HT1080 (cell line): ENCODE measurements around the gene EIF4B. TPM values are rescaled to one million over a fixed set of nuclear protein-coding genes. Genes with fewer than 3 reads are reported as not detected.
"Not testable (repeated sequence)": the region's sequence is repeated elsewhere in the genome, so short reads cannot be mapped to it uniquely, and the experiment has no call there.

ENCODE experiments used
- DNase-seq: peaks from one replicate; pipeline ENCODE4 v3.0.0-alpha.2; 2015; ENCODE audit warnings: low read depth
- polyA plus RNA-seq, 2 experiments: library from polyadenylated mRNA; depleted of rRNA; stranded (reverse); fragments of >200 nt; gene quantifications; 2 replicates each; pipeline ENCODE4 v1.2.3, GENCODE V29; 2015
- total RNA-seq: library from RNA; depleted of rRNA; stranded (reverse); fragments of >200 nt; shearing (Covaris generic); gene quantifications from 2 replicates; pipeline ENCODE4 v1.2.3, GENCODE V29; 2014; rRNA removed

Gene EIF4B, protein sequence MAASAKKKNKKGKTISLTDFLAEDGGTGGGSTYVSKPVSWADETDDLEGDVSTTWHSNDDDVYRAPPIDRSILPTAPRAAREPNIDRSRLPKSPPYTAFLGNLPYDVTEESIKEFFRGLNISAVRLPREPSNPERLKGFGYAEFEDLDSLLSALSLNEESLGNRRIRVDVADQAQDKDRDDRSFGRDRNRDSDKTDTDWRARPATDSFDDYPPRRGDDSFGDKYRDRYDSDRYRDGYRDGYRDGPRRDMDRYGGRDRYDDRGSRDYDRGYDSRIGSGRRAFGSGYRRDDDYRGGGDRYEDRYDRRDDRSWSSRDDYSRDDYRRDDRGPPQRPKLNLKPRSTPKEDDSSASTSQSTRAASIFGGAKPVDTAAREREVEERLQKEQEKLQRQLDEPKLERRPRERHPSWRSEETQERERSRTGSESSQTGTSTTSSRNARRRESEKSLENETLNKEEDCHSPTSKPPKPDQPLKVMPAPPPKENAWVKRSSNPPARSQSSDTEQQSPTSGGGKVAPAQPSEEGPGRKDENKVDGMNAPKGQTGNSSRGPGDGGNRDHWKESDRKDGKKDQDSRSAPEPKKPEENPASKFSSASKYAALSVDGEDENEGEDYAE
- 563 and 574 TPM in 2 replicates for total RNA-seq
- 388 and 515 TPM in 2 replicates for polyA plus RNA-seq (2015; cell fraction: cytosol; rRNA removed)
- polyA plus RNA-seq (2015; cell fraction: nucleus; rRNA removed), result 236 and 286 TPM in 2 replicates

DNA sequence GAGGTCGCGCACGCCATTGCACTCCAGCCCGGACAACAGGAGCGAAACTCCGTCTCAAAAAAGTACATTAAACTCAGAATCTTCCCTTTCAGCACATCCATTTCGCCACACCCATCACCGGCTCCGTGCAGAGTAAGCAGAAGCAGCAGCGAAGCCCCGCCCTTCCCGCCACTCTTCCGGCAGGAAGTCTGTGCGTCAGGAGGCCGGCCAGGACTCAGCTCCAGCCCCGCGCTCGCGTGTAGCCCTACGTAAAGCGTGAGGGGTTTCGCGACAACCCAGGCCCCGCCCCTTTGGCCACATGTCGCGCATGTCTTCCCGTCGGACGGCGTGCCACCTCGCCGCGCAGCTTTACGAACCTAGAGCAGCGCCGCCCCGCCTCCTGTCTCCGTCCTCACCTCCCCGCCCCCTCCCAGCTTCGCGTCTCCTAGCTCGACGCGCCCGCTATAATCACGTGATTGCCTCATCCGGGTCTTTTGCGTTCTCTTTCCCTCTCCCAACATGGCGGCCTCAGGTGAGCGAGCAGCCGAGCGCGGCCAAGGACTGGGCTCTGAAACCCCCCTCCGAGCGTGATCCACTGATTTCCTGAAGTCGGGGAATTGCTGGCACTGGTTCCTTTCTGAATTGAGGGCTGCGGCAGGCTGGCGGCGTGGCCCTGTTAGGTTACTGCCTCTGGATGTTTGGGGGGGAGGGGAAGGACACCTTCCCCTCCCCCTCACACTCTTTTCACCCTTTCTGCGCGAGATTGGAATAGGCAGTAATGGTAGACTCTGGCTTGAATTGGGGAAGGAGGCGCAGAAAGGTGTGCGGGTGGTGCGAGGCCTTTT lies at the start of gene EIF4B:
Gene EIF4B (plus strand): TSS at position 471 of the 824 bp plus-strand sequence. CDS start 28 bp downstream, at position 499.
- DNase-seq, result peak; percentile 99

DNA sequence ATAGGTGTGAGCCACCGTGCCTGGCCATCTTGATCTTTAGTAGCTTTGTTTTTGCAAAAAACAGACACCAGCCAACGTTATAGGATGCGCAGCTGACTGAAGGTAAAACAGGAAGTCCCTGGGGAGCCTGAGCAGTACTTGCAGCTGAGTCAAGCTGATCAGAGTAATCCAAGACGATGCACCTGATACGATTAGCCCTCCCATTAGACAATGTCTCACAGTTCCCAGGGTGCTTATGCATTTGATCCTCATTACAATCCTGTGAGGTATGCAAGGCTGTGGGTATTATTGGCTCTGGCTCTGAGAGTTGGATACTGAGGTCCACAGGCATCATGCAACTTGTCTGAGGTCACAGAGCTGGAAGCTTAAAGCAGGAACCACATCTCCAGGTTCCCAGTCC lies 49.3 kb upstream of the EIF4B start:
- peak; percentile 67 for DNase-seq

DNA sequence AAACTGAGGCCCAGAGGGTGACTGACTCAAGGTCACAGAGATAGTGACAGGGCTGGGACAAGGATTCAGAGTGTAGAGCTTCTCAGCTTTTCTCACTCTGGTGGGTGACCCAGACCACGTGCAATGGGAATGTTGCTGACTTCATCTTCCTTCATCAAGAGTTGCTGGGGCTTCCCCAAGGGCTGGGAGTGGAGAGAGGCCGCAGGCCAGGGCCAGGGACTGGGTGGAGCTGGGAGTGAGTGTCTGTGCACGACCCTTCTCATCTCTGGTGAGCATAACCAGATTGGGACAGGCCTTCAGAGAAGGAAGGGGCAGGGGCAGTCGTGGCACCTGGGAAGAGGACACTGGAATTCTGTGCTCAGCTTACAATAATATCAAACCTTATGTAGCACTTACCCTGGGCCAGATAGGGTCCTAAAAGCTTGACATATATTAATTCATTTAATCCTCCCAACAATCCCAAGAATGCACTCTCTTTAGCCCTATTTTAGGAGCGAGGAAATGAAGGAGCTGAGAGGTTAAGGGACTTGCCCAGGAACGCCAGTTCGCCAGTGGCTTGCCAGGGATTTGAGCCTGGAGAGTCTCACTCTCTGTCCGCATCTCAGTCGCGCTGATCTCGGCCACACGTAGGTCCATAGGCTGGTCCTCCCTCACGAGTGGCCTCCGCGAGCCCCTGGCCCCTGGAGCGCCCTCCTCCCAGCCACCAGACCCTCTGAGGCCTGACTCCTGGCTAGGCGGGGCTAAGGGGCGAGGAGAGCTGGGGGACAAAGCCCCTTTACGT lies 41.5 kb upstream of the EIF4B start:
- DNase-seq, result no peak

DNA sequence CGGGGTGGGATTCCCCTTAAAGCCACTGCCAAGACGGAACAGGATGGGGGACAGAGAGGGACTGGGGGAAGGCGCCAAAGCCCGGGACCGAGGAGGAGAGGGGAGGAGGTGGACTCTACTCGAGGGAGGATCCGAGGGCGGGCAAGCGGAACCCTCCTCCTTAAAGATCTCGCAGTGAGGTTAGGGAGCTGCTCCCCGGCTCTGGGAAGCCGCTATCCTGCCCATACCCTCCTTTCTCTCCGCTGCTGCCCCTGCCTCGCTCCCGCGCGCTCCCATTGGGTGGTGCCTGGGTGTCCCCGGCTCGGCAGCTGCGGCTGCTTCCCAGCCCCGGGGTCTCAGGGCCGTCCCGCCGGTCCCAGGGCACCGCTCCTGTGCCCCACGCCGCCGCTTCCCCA lies 40.9 kb upstream of the EIF4B start:
- no peak for DNase-seq

DNA sequence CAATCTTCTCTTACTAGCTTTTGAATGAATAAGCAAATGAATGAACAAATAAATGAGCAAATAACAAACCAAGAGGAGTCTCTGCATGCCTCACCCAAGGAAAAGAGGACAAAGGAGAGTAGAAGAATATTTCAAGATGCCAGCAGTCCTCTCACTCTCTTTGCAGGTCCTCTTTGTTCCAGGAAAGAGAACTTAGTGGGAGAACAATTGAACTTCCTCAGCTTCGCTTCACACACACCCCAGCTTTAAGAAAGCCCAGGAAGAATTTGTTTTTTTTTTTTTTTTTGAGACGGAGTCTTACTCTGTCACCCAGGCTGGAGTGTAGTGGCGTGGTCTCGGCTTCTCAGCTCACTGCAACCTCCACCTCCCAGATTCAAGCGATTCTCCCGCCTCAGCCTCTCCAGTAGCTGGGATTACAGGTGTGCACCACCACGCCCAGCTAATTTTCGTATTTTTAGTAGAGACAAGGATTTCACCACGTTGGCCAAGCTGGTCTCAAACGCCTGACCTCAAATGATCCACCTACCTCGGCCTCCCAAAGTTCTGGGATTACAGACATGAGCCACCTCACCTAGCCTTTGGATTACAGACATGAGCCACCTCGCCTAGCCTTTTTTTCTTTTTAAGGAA lies 37.0 kb upstream of the EIF4B start:
- DNase-seq, result no peak

DNA sequence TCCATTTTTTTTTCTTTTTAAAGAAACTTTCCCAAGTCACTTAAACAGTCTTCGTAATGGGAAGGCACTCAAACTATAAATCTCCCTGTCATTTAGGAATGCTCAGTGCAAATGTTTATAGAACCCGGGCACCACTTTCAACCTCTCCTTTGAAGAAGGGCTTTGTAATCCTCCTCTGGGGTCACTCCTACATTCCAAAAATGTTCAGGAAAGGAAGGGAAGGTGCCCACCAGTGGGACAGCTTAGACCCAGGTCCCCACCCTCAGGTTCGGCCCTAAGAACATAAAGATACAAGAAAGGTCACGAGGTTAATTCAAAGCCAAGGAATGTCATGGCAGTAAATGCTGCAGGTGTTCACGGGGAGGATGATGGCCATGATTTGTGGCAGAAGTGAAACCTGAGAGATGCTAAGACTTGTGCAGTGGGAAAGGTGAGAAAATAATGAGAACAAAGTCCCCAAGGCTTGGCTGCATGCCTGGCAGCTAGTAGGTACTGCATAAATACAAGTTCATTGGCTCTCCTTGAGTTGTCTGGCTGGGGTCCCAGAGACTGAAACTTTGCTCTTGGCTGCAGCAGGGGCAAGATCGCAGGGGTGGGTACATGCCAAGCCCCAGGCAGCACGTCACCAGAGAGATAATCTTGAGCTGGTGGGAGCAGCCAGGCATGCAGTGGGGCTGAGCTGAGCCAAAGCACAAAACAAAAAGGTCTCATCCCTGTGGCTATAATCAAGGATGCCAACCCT lies 36.3 kb upstream of the EIF4B start:
- no peak for DNase-seq

DNA sequence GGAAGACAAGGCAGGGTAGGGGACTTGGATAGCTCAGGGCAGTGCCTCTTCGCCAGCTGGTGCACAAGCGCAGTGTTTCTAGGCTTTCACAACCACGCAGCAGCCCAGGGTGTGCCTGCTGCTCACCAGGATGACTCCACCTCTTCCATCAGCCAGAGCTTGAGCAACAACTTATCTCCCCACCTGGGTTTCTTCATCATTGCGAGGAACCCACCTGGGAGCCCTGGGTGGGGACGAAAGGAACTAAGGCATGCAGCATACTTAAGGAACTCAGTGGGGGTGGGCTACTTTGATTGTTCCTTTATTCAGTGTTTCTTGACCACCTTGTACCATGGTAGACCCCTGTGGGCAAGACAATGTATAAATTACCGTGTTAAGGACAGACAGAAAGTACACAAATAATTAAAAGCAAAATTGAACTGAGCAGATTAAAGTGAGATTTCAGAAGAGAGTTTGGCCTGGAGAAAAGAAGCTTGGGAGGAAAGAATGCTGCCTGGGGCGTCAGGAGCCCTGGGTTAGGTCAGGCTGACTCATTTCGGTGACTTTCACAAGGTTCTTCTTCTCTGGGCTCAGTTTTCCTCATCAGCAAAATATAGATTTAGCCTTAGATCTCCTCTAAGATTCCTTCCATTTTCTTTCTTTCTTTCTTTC lies 34.5 kb upstream of the EIF4B start:
- DNase-seq, result peak; percentile 64

DNA sequence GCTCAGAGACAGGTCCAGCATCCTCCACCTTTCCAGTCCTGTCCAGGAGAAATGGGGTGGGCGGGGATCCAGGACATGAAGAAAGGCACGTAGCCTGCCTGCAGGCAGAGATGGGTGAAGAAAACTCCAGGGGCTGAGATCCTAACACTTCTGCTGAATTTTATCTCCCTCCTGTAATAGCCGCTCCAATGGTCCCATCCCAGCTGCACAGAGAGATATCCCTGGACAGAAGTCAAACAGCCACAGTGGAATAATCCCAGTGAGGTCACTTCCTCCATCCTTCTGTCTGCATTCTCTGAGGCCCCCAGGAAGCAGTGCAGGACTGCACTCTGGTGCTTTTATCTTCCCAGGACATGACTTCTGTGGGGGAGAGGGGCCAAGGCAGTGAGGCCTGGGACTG lies 31.1 kb upstream of the EIF4B start:
- DNase-seq, result peak; percentile 43

DNA sequence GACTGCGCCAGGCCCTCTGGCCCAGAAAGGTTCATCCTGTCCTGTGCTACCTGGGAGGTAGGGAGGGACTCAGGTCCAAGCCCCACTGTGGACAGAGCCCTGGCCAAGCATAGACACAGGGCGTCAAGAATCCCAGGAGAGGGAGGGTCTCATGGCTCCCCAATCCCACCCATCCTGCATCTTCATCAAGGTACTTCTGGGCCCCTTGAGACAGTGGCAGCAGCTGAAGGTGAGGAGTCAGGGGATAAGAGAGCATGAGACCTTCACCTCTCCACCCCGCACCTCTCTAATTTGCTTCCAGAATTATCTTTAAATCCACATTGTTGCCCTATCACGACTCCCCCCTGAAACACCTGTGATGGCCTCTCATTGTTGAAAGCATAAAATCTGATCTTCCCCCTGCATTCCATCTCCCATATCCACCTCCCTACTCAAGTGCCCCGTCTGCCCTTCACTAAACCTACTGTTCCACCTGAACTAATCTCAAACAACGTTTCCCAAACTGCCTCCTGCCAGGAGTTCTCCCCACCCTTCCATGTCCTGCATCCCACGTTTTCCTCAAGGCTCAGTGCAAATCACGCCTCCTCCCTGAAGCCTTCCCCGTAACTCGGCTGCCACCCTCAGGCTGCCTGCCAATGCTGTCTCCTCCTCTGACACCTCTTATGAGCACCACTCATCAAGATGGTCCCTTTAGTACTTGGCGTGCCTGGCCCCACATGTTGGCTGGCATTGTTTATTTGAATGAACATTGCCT lies 30.3 kb upstream of the EIF4B start:
- DNase-seq, result peak; percentile 81

DNA sequence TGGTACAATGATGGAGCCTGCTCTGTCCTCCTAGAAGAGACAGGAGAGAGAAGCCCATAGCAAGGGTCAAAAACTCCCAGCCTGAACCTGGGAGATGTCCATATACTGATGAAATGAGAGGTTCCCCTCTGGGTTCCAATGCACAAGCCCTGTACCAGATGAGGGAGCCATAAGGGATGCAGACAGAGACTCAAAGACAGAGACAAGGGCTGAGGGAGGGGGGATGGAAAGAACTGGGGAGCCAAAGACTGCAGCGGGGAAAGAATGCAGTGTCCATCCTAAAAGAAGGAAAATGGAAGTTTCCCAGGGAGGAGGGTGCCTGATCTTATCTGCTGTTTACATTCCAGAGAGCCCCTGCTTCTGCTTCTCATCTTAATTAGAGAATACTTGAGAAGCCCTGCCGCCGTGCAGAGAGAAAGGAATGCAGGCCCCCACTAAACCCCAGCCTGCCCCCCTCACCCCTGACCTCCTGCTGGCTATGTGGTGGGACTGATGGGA lies 29.6 kb upstream of the EIF4B start:
- DNase-seq, result peak; percentile 26

DNA sequence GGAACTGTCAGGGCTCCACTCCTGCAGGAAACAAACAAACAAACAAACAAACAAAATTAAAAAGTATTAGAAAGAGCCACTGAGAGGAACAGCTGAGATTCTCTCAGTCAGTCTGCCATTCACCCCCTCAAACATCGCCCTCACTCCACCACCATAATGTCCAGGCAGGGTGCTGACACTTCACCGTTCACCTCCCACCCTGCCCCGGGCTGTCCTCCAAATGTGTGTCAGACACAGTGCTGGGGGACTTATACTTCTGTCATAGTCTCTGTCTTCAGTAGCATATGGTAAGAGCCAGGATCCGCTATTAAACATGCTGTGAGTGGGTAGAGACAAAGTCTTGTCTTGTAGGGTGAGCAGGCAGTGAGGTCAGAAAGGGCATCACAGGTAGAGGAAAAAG lies 29.1 kb upstream of the EIF4B start:
- no peak for DNase-seq

DNA sequence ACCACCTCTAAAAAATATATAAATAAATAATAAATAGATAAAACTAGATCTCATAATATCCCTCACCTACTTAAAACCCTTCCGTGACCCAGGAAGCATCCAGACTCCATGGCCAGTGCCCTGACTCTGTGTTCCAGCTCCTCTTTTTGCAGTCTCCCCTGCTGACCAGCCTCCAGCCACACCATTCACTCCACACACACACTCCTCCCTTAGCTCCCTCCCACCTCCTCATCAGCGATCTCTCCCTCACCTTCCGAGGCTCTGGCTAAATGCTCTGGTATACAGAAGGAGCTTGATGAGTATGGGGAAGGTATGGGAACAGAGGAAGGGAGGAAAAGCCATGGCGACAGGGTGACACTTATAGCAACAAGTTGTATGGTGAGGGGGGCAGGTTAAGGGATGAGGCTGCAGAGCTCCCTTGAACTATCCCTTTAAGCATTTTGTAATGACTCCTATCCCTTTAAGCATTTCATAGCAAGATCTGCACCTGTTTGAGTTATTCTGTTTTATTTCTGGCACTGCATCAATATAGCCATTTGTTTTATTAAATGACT lies 26.1 kb upstream of the EIF4B start:
- DNase-seq, result no peak

DNA sequence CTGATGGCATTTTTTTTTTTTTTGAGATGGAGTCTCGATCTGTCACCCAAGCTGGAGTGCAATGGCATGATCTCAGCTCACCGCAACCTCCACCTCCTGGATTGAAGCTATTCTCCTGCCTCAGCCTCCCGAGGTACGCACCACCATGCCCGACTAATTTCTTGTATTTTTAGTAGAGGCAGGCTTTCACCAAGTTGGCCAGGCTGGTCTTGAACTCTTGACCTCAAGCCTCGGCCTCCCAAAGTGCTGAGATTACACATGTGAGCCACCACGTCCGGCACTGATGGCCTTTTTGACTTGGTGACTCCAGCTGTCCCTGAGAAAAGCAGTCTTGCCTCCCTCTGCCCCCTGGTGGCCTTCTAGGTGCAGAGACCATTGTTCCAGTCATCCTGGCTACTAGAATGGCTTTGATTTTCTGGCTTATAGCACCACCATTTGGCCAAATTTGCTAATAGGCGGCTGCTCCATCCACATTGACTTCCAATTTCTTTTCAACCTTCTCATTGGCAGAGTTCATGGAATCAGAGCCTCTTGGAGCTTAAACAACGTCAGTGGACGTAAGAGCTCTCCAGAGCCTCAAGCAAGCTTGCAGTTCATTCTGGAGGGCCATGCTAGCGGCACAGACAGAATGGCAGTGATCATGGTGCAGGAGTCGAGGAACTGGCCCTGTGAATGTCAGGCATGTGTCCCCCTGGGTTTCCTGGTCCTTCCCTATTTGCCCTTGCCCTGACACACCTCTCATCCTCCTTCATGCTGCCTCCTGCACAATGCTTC lies 25.4 kb upstream of the EIF4B start:
- DNase-seq, result peak; percentile 88

DNA sequence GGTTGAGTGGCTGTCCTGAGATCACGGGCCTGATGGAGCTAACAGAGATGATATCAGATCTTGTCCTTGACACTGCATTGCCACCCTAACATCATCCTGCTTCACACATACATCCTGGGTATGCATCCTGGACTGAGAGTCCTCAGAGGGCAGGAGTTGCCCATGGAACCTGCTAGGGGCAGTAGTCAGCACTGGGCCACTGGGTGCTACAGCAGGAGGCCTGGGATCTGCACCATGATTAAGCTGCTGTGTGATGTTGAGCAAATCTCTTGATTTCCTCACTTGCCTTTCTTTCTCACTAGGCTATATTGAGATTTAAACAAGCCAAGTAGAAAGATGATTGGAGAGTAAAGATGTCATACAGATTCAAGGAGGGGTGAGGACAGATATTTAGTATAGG lies 22.1 kb upstream of the EIF4B start:
- DNase-seq, result no peak

DNA sequence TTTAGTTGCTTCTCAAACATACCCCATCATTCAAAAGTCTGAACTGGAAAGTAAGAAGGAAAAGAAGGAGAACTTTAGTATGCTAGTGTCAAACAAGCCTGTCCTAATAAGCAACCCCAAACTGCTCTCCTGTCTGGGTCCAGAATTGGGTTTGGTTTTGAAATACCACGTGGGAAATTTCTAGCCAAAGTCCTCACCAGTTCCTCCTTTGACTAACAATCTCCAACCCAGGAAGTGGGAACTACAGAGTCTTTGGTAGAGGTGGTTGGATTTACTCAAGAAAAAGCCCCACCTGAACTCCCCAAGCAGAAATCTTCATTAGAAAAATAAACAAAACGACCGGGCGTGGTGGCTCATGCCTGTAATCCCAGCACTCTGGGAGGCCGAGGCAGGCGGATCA lies 17.4 kb upstream of the EIF4B start:
- no peak for DNase-seq

DNA sequence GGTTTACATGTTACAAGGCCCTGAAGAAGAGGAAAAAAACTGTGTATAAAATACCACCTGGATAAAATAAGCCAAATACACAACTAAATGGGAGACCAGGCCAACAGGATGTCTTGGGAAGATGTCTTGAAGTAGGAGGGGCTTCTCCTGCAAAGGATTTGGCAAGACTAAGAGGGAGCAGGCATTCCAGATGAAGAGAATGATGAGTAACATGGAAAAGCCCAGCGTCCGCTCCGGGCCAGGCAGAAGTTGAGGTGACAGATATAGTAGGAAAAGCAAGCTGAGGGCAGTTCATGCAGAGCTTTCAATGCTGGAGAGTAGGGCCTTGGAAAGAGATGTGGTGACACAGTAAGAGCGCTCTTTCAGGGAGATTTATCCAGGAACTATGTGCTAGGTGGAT lies 16.1 kb upstream of the EIF4B start:
- DNase-seq, result no peak

DNA sequence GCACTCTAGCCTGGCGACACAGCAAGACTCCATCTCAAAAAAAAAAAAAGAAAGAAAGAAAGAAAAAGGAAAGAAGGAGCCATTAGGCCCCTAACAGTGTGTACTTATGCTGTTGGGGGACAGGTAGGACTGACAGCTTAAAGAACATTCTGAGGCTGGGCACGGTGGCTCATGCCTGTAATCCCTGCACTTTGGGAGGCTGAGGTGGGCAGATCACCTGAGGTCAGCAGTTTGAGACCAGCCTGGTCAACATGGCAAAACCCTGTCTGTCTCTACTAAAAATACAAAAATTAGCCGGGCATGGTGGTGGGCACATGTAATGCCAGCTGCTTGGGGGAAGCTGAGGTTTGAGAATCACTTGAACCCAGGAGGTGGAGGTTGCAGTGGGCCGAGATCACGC lies 14.0 kb upstream of the EIF4B start:
- DNase-seq, result not testable (repeated sequence)
